Activated CD8-positive, alpha-beta memory T cell treated with anti-CD3 and anti-CD28 coated beads for 36 hours (primary cell): ENCODE data around the gene TIMM8B. TPM values are rescaled to one million over a fixed set of nuclear protein-coding genes. Genes with fewer than 3 reads are reported as not detected.

Experiments used
- CTCF ChIA-PET: fragments of 350-600 bp; sonication (Branson Sonifier 250); formaldehyde crosslinking; loops from one replicate; lab custom pipeline; 2021; ENCODE audit warnings: antibody characterized with exemption; lab: Charles Lee
- POLR2A ChIA-PET: fragments of 350-600 bp; sonication (Branson Sonifier 250); formaldehyde crosslinking; loops from one replicate; lab custom pipeline; 2021; ENCODE audit warnings: antibody characterized with exemption; lab: Charles Lee
- total RNA-seq, 2 experiments: library from RNA; stranded (reverse); gene quantifications; one replicate each; pipeline ENCODE4 v1.2.3, GENCODE V29; 2021

TIMM8B gene, protein sequence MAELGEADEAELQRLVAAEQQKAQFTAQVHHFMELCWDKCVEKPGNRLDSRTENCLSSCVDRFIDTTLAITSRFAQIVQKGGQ
- total RNA-seq: 10 to 100 TPM; 66.6 to 69.4 TPM

DNA sequence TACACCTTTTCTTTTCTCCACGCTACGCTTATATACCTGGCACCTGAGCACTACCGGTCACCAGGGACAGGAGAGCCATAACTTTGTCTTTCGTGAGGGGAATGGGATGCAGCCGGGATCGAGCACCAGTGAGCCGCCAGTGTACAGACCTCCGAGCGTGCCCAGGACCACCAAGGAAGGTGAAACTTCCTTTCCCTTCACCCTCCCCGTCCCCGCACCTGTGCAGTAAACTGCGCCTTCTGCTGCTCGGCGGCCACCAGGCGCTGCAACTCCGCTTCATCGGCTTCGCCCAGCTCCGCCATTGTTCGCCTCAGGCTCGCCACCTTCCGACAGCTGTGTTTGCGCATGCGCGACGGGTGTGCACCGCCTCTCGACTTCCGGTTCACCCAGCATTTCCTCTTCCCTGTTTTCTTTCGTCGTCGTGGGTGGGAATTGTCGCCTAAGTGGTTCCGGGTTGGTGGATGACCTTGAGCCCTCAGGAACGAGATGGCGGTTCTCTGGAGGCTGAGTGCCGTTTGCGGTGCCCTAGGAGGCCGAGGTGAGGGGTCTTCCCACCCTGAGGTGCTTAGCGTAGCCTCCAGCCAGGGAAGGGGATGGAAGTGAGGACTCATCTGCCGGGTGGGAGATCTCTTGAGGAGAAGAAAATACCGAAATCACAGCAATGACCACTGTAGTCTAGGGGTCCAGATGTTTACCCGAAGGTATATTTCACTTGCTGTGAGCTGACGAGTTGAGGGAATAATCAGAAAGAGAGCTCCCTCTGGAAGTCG is at the start of gene TIMM8B, which contains the start of gene SDHD:
Gene TIMM8B (minus strand): TSS at position 335 of the 770 bp plus-strand sequence. CDS start 33 bp downstream, at position 302.
Gene SDHD (plus strand): TSS at position 452 of the 770 bp plus-strand sequence. CDS start 35 bp downstream, at position 487.
- ChIA-PET POLR2A (interaction anchor here (0.6 kb wide), 1 partner anchor 52 kb away, joined by 6 read pairs; no protein-coding TSS in a partner anchor), CTCF (interaction anchor here (1.3 to 1.4 kb wide), 2 partner anchors 17 to 89 kb away, joined by 3 read pairs; partner anchors contain the start of gene BCO2)

DNA sequence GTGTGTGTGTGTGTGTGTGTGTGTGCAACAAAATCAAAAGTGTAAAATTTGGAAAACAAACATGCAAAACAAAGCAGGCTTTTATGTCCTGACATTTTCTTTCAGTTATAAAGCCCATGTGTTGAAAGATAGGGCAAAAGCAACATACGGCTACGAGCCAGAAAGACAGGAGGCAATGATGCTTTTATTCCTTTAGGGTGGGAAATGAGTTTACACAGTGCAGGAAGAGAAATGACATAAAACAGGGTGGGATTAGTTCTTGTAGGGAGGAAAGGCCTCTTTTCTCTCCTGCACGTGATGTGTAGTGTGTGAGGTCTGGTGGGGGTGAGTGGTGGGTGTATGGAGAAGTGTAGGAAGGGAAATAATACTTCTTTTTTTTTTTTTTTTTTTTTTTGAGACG is 47.9 kb upstream of the TIMM8B start:
- ChIA-PET CTCF (no interaction called here), POLR2A (no interaction called here)

DNA sequence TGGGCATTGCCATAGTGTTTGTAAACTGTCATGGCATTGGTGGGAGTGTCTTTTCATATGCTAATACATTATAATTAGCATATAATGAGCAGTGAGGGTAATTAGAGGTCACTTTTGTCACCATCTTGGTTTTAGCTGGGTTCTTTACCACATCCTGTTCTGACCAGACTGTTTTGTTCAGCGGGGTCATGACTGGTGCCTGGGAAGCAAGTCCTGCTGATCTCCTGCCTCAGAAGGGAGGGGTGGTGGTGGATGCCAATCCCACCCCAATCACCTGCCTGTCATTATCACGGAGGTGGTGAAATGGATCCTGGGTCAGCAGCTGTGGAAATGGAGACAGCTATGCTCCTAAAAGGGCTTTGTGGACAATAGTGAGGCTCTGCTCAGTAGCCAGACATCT is 46.2 kb upstream of the TIMM8B start:
- POLR2A ChIA-PET: no interaction called here
- CTCF ChIA-PET: no interaction called here

DNA sequence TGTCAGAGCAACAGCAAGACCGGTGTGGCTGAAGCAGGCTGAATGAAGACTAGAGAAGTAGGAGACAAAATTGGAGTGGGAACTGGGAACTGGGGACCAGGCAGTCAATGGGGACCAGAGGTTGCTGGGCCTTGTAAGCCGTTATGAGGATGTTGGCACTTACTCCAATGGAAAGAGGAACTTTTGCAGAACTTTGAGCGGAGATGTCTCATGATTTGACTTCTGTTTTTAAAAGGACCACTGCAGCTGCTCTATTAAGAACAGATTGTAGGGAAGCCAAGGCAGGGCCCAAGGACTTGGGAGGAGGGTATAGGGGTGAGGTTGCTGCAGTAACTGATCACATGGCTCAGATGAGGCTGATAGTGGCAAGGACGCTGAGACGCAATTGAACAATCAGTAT is 43.1 kb upstream of the TIMM8B start:
- ChIA-PET POLR2A (no interaction called here), CTCF (interaction anchor here (1.2 kb wide), 1 partner anchor 16 kb away, joined by 3 read pairs; no protein-coding TSS in a partner anchor)

DNA sequence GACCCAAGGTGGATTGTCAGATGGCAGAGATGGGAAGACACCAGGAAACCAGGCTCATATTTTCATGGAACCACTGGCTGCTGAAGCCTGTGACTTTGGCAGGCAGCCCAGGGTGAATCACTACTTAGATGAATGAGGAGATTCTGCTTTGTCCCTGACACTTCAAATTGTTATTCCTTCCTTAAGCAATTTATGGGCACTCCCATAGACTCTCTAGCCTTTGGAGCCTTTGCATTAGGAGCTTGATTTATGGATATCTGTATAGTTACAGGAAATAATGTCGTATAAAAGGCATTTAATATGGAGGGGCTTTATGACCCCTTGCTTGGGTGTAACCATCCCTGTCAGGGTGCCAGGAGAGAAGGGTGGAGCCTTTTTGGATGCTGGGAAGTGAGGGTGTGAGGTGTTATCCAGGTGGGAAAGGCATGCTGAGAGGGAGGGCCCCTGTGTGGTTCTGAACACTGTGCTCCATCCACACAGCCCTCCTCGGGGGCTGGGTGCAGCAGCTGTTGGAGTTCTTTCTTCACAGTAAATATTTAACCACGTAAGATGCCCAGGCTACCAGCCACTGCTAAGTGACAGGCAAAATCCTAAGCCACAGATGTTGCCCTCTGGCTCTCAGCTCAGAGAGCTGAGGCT is 42.0 kb upstream of the TIMM8B start:
- CTCF ChIA-PET: no interaction called here
- POLR2A ChIA-PET: no interaction called here

DNA sequence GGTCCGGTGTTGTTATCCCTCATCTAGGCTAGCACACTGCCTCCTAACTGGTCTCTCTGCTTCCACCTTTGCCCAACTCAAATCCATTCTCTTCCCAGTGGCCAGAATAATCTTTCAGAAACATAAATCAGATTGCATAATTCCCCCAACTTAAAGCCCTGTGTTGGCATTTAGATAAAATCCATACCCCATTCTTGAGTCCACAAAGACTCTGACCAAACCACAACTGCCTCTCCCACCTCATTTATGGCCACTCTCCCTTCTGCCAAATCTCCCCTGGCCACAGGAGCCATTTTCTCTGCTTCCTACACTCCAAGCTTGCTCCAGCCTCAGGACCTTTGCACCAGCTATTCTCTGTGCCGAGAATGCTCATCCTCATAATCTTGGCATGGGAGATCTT is 40.5 kb upstream of the TIMM8B start:
- POLR2A ChIA-PET: no interaction called here
- CTCF ChIA-PET: no interaction called here

DNA sequence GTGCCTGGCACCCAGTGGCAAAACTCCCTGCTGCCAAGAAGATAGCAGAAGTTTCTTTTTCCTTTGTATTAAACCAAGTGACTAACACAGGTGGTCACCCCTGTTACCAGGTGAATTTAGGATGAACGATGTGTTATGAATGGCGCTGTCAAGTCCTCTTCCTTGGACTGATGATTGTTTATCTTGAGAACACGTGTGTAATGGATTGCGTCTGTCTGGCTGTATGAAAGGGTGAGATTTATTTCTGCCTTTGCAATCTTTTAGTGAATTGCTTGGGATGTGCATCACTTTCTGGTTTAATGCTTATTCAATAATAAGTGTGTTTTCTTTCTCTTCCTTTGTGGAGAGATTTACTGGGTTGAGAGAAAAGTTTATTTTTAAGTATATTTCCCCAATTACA is 36.6 kb upstream of the TIMM8B start:
- ChIA-PET POLR2A (no interaction called here), CTCF (no interaction called here)

DNA sequence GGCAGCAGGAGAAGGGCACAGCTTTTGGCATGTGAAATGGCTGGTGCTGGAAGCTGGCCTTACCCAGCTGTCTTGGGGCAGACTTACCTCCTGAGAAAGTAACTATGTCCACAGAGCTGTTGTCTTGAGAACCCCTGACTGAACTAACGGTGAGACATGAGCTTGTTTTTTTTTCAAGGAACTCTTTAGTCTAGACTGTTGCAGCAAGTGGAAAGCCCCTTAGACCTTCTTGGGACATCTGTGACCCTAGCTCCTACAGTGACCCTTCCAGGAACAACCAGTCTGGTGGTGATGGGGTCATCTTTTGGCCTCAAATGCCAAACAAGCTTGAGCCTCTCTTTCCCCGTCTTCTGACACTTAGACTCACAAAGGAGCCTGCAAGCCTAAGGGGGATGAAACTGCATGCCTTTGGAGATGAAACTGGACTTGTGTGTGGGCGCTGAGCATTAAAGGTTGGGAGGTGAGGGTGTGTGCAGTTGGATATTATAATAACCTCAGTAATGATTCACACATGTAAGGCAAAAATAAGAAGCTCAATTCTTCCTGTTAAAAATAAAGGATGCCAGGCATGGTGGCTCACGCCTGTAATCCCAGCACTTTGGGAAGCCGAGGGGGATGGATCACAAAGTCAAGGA is 35.5 kb upstream of the TIMM8B start:
- ChIA-PET CTCF (no interaction called here), POLR2A (no interaction called here)

DNA sequence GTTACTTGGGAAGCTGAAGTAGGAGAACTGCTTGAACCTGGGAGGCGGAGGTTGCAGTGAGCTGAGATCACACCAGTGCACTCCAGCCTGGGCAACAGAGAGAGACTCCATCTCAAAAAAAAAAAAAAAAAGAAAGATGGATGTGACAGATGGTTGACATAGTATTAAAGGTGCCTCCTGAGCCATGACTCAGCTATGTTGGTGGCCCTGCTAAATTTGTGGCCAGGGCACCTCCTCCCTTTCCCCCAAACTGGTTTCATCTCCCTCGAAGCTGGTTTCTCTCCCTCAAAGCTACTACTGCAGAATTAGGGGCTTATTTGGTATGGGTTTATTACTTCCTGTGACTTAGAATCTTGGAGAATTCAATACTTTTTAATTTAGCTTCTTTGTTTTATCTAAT is 31.6 kb upstream of the TIMM8B start:
- CTCF ChIA-PET: interaction anchor here (0.6 kb wide), 1 partner anchor 1618 kb away, joined by 3 read pairs; no protein-coding TSS in a partner anchor
- POLR2A ChIA-PET: no interaction called here

DNA sequence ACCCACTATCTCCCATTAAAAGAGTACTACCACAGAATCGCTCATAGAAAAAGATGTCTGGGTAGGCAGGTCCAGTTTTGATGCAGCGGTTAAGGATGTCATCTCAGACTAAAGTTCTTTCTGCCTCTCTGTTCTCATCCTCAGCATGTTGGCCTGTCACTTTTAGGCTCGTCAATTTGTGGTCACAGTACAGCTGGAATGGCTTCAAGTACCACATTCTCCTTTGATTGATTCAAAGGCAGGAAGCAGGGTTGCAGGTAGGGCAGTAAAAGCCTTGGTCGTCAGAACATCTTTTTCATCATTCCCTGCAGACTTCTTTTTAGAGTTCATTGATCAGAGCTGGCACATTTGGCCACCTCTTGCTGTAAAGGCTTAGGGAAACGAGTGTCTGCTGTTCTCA is 28.8 kb upstream of the TIMM8B start:
- CTCF ChIA-PET: interaction anchor here (0.9 kb wide), 1 partner anchor 10 kb away, joined by 3 read pairs; no protein-coding TSS in a partner anchor
- POLR2A ChIA-PET: interaction anchor here (0.6 kb wide), 1 partner anchor 18 kb away, joined by 3 read pairs; no protein-coding TSS in a partner anchor

DNA sequence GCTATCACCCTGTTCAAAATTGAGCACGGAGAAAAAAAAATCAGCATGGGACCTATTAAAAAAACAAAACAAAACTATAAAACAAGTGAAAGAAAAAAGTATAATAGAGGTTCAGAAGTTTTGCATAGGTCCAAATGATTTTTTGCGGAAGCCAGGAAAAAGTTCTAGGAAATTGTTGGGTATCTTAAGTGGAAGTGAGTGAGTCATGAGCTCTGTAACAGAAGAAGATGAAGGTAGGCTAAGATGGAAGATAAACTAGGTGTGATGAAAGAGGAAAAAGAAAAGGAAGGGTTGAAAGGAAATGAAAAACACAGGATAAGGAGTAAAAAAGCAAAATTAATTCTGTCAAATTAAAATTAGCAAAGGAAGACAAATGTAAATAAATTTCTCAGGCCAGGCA is 27.9 kb upstream of the TIMM8B start:
- CTCF ChIA-PET: interaction anchor here (0.6 to 2.2 kb wide), 9 partner anchors 9 to 167 kb away, joined by 3 to 6 read pairs (median 3); partner anchors contain the start of gene BCO2
- POLR2A ChIA-PET: no interaction called here

DNA sequence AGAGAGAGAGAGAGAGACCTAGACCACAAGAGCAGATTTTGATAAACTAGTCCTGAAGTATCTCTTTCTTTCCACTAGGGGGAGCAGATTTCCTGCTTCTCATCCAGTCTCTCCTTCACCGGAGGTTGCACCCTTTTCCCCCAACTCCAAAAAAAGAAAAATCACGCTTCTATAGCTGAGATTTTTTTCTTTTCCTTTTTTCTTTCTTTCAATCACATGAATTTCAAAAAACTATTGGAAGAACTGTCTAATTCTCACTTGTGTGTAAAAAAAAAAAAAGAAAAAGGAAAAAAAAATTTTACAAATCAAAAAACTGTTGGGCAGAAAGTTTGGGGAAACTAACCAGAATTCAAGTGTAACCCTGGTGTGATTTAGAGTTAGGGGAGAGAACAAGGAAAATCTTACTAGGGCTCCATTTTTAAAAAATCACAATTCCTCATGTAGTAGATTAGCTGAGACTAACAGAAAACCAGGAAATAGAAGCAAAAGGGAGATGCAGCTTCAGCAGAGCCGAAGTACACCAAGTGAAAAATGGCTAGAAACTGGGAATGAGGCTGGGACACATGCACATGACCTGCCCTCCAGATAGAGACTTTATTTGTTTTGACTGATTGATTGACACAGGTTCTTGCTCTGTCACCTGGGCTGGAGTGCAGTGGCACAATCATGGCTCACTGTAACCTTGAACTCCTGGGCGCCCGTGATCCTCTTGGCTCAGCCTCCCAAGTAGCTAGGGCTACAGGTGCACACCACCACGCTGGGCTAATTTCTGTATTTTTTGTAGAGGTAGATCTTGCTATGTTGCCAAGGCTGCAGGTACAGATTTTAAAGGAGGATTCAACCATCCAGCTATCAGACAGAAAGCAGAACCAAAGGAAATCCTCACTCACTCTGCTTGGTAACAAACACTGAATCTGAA is 27.2 kb upstream of the TIMM8B start:
- POLR2A ChIA-PET: no interaction called here

DNA sequence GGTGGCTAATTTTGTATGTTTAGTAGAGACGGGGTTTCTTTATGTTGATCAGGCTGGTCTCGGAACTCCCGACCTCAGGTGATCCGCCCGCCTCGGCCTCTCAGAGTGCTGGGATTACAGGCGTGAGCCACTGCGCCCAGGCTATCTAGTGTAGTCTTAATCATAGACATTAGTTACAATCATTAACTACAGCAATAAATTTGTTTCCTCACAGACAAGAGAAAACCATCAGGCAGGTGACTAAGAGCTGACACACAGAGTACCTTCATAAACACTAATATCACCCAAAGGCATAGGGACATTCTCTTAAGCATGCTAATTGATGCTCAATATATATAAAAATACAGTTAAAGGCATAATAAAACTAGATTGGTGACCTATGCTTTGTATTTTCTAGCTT is 19.5 kb upstream of the TIMM8B start:
- CTCF ChIA-PET: no interaction called here

More for the DNA sequence above, 27.2 kb upstream of the TIMM8B start:
- CTCF ChIA-PET: interaction anchor here (0.6 to 2.2 kb wide), 13 partner anchors 9 to 168 kb away, joined by 3 to 6 read pairs (median 3); partner anchors contain the start of gene BCO2

DNA sequence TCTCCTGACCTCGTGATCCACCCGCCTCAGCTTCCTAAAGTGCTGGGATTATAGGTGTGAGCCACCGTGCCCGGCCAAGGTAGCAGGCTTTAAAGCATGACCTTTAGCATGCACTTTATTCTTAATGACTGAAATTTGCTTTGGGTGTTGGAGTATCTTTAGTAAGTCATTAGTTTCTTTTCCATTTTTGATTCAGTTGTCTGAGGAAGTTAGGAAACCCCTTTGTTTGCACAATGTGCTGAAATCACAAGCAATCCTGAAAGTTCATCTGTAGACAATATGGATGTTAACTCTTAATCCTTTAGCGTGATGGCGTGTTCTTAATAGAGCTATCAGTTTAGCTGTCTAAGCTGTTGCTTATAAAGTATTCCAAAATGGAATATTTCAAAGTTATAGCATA is 16.9 kb upstream of the TIMM8B start:
- CTCF ChIA-PET: interaction anchor here (2.4 kb wide), 1 partner anchor 10 kb away, joined by 6 read pairs; no protein-coding TSS in a partner anchor
- POLR2A ChIA-PET: no interaction called here

More for the DNA sequence above, 19.5 kb upstream of the TIMM8B start:
- POLR2A ChIA-PET: interaction anchor here (0.7 kb wide), 1 partner anchor 436 kb away, joined by 6 read pairs; no protein-coding TSS in a partner anchor

DNA sequence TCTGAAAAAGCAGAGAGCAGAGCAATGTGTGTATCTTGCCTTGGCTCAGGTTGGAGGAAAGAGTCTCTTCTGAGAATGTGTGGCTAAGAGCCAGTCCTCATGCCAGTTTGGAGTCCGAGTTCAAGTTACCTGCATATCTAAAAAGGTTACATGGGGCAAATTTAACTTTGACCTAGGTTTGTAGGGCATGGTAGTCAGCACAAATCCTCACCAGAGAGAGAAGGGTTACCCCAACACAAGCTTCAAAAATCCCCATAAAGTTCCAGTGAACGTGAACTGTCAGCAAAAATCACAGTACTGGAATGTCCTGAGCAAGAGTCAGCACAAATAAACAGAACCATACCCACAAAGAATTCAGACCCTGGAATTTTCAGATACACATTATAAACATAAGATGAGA is 13.9 kb upstream of the TIMM8B start:
- ChIA-PET CTCF (interaction anchor here (0.6 kb wide), 1 partner anchor 157 kb away, joined by 3 read pairs; no protein-coding TSS in a partner anchor), POLR2A (no interaction called here)

DNA sequence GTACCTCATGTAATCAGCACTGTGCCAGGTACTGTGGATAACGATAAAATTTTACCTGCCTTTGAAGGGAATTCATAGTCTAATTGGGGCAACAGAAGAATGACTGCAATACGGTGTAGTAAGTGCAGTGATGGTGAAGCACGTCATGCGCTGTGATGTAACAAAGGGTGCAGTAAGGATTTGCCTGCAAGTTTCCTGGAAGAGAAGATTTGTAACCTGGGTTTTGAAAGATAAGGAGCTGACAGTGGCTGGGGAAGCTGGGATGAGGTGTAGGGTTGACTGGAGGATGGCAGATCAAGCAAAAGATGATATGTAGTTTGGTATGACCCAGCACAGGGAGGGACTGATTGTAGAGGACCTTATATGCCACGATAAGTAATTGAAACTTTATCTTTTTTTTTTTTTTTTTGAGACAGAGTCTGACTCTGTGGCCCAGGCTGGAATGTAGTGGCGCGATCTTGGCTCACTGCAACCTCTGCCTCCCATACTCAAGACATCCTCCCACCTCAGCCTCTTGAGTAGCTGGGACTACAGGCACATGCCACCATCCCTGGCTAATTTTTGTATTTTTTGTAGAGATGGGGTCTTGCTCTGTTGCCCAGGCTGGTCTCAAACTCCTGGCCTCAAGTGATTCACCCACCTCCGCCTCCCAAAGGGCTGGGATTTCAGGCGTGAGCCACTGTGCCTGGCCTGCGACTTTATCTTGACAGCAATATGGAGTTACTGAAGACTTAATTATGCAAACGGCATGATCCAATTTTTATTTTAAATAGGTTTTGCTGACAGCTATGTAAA is 11.4 kb upstream of the TIMM8B start:
- ChIA-PET POLR2A (no interaction called here), CTCF (no interaction called here)

DNA sequence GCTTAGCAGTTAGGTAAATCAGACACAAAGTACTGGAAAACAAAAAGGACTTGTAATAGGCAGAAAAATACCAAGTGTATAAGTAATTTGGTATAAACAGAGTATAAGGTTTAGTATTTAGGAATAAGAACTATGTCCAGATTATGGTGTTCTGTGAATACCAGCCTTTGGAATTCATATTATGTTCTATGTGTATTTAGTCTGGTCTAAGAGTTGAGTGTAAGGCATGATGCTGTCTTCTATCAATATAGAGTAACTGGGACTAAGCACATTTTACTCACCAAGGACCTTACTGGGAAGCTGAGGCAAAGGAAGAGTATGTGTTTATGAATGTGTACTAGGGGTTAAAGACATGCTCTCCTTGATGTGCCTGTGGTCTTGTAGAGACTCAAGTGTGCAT is 9.6 kb upstream of the TIMM8B start:
- ChIA-PET POLR2A (no interaction called here), CTCF (no interaction called here)
